PFSK-1 (cell line): Measurements from ENCODE around the gene DECR2.

Source experiments
- FOXP2 ChIP-seq: optimal IDR thresholded peaks from 2 replicates; pipeline ENCODE3; 2011; ENCODE audit warnings: borderline replicate concordance, control low read depth, inconsistent platforms; ENCODE audit not compliant: insufficient read depth; ENCODE audit errors: extremely low read length, extremely low read depth
- POLR2AphosphoS5 ChIP-seq: IDR thresholded peaks from 2 replicates; pipeline ENCODE4 v1.6.1; 2012; ENCODE audit warnings: low read depth, mild to moderate bottlenecking, control low read depth, low read length, moderate library complexity
- REST ChIP-seq, 2 experiments: IDR thresholded peaks; 2 replicates each; pipeline versions ENCODE4 v1.6.1 to v1.8.0; 2011 to 2012; ENCODE audit warnings: low read depth in 2 of 2, low read length in 2 of 2, control low read depth in 1 of 2, inconsistent platforms in 1 of 2, mild to moderate bottlenecking in 1 of 2, moderate library complexity in 1 of 2; ENCODE audit not compliant: insufficient read depth in 1 of 2
- SIN3A ChIP-seq: IDR thresholded peaks from 2 replicates; pipeline ENCODE4 v1.6.1; 2012; ENCODE audit warnings: mild to moderate bottlenecking, low read length, moderate library complexity, borderline replicate concordance; ENCODE audit not compliant: insufficient read depth
- TAF1 ChIP-seq: IDR thresholded peaks from 2 replicates; pipeline ENCODE4 v1.6.1; 2012; ENCODE audit warnings: low read length, control low read depth, borderline replicate concordance; ENCODE audit not compliant: insufficient read depth

DECR2 gene

GRCh38 chr16:371515-372301 lies 30.0 kb upstream of the DECR2 start:
- TF ChIP-seq REST (IDR thresholded peaks at IDR 0.05; ENCODE audit: insufficient read depth in 1 of 2, low read depth in 2 of 2, low read length in 2 of 2) (no peak), SIN3A (no peak), FOXP2 (no peak), TAF1 (no peak), POLR2AphosphoS5 (no peak)

- TF ChIP-seq SIN3A (no peak), FOXP2 (no peak), REST (IDR thresholded peaks at IDR 0.05; ENCODE audit: insufficient read depth in 1 of 2, low read depth in 2 of 2, low read length in 2 of 2) (no peak), TAF1 (no peak), POLR2AphosphoS5 (no peak)
Measured at GRCh38 chr16:372302-372983, 29.2 kb upstream of the DECR2 start.

GRCh38 chr16:373020-373598 lies 28.6 kb upstream of the DECR2 start:
- TF ChIP-seq FOXP2 (no peak), SIN3A (no peak), REST (IDR thresholded peaks at IDR 0.05; ENCODE audit: insufficient read depth in 1 of 2, low read depth in 2 of 2, low read length in 2 of 2) (no peak), TAF1 (no peak), POLR2AphosphoS5 (no peak)

- no peak for TF ChIP-seq REST (IDR thresholded peaks at IDR 0.05; ENCODE audit: insufficient read depth in 1 of 2, low read depth in 2 of 2, low read length in 2 of 2)
- TF ChIP-seq SIN3A: no peak
- TF ChIP-seq TAF1: no peak
- no peak for TF ChIP-seq FOXP2
- TF ChIP-seq POLR2AphosphoS5: no peak
Measured at GRCh38 chr16:373848-374615, 27.7 kb upstream of the DECR2 start.
